Pulmonary artery endothelial cell (primary cell): ENCODE results near the gene PHF23. TPM values are rescaled to one million over a fixed set of nuclear protein-coding genes. Genes with fewer than 3 reads are reported as not detected.
A peak's percentile ranks its signal among the peaks of the same experiment; 100 is the strongest.

Source experiments
- DNase-seq: peaks from one replicate; pipeline ENCODE4 v3.0.0-alpha.2; 2011; ENCODE audit warnings: low read depth, low spot score
- total RNA-seq: library from RNA; depleted of rRNA; stranded (reverse); fragments of >200 nt; gene quantifications from 2 replicates; pipeline ENCODE4 v1.2.3, GENCODE V29; 2014

Gene PHF23
- total RNA-seq, 1 donor from 2014 or later = 47.1 TPM

- no peak for DNase-seq
Observed at GRCh38 chr17:7221278-7222092, 17.8 kb downstream of the PHF23 start.

DNA sequence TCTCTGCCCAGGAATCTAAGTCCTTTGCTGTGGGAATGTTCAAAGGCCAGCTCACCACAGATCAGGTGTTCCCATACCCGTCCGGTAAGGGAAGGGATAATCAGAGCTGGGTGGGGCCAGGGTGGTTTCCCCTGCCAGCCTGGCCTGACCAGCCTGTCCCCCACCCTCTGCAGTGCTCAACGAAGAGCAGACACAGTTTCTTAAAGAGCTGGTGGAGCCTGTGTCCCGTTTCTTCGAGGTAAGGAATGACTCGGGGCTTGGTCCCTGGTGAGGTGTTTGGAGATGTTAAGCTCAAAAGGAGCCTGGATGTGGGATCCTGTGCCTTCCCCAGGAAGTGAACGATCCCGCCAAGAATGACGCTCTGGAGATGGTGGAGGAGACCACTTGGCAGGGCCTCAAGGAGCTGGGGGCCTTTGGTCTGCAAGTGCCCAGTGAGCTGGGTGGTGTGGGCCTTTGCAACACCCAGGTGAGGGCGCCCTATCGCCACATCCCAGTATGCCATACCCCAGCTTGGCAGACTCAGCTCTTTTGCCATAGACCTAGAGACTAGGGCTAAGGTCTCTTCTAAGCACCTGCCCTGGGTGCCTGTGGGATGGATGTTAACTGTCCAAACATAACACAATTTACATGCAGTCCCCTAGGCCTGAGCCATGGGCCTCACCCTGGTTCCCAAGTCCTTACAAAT lies 18.5 kb downstream of the PHF23 start:
- DNase-seq = no peak

- DNase-seq = no peak
Observed at GRCh38 chr17:7219812-7220592, 19.3 kb downstream of the PHF23 start, which contains the start of the genes ACADVL and DLG4. TSS of gene ACADVL (plus strand) at chr17:7219938. CDS start at chr17:7219985, 47 bp downstream. TSS of gene DLG4 (minus strand) at chr17:7219836.

- DNase-seq = no peak
Observed at GRCh38 chr17:7219229-7219811, 19.9 kb downstream of the PHF23 start.

DNA sequence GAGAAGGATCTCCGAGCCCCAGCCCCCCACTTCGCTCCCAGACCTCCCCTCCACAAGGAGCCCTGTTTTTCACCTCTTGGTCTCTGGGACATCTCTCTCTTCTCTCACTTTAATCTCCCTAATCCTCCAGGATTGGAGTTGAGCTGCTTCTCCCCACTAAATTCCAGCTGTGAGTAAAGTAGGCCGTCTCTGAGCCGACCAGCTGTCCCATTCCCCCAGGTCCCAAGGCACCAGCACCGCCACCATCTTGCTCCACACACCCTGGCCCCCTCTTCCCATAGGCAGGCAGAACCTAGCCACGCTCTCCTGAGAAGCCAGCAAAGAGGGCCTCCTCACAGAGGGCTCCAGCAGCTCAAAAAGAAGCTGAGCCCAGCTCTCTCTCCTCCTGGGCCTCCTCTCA lies 20.5 kb downstream of the PHF23 start:
- no peak for DNase-seq

- DNase-seq = no peak
Observed at GRCh38 chr17:7218166-7218565, 21.1 kb downstream of the PHF23 start.

GRCh38 chr17:7217113-7217987 lies 21.9 kb downstream of the PHF23 start:
- DNase-seq = no peak

GRCh38 chr17:7216242-7217112 lies 22.8 kb downstream of the PHF23 start:
- no peak for DNase-seq

GRCh38 chr17:7215652-7216180 lies 23.5 kb downstream of the PHF23 start:
- DNase-seq = no peak

- no peak for DNase-seq
Observed at GRCh38 chr17:7215136-7215638, 24.1 kb downstream of the PHF23 start.

DNA sequence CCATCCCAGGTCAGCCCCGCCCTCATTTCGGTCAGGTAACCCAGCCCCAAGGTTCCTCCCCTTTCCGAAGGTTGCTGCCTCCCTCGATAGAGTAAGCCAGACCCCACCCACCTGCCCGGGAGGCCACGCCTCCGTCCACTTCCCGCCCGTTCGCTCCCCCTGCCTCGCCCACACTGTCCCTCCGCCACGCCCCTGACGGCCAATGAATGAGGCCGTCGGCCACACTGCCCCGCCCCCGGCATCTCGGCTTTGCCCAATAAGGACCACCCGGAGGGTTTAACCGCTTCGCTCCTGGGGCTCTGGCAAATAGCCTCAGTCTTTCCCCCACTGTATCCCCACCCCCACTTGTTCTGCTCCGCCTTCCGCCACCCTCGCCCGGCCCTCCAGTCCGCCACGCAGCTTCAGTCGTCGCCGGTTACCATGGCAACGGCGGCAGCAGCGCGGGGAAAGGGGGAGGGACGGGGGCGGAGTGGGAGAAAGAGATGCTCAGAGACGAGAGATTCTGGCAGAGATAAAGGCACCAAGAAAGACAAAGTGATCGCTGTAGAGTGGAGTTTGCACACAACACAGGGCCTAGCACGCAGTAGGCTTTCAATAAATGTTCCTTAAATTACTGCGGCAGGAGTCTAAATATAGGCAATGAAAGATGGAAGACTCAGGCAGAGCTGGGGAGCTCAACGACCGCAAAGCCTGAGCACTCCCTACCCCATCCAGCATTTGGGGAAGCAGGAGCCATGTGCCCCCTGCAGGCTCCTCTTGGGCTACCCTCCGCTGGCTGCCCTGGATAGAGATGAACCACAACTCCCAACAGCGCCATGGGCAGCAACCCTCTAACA lies 24.7 kb downstream of the PHF23 start:
- peak; percentile 88 for DNase-seq

GRCh38 chr17:7213895-7214299 lies 25.4 kb downstream of the PHF23 start:
- no peak for DNase-seq

- no peak for DNase-seq
Observed at GRCh38 chr17:7211491-7212273, 27.6 kb downstream of the PHF23 start.

GRCh38 chr17:7208754-7209460 lies 30.4 kb downstream of the PHF23 start:
- no peak for DNase-seq

- DNase-seq = no peak
Observed at GRCh38 chr17:7208027-7208571, 31.2 kb downstream of the PHF23 start.
